G401.6 (cell line): Measurements from ENCODE around the gene HHIP.

Experiments
- FAIRE-seq: peaks from 2 replicates; lab custom pipeline; 2012; peaks lifted over from hg19 to GRCh38; lab: Jason Lieb, UNC

Gene HHIP

GRCh38 chr4:144645631-144646522 is at the start of gene HHIP:
Gene HHIP (plus strand): TSS chr4:144646156. CDS start chr4:144646676, 520 bp downstream.
- FAIRE-seq, result no peak

- no peak for FAIRE-seq
Observed at GRCh38 chr4:144597171-144597570, 48.8 kb upstream of the HHIP start.

- FAIRE-seq, result no peak
Observed at GRCh38 chr4:144599621-144600020, 46.3 kb upstream of the HHIP start.

- FAIRE-seq, result no peak
Observed at GRCh38 chr4:144611850-144612249, 34.1 kb upstream of the HHIP start.

GRCh38 chr4:144614850-144615585 is 30.9 kb upstream of the HHIP start:
- no peak for FAIRE-seq

- no peak for FAIRE-seq
Observed at GRCh38 chr4:144621681-144622080, 24.3 kb upstream of the HHIP start.

- FAIRE-seq, result no peak
Observed at GRCh38 chr4:144627663-144628076, 18.3 kb upstream of the HHIP start.

GRCh38 chr4:144633215-144633614 is 12.7 kb upstream of the HHIP start:
- FAIRE-seq, result no peak

- no peak for FAIRE-seq
Observed at GRCh38 chr4:144634978-144635747, 10.8 kb upstream of the HHIP start.

- FAIRE-seq, result no peak
Observed at GRCh38 chr4:144644368-144645101, 1.4 kb upstream of the HHIP start.

- FAIRE-seq, result no peak
Observed at GRCh38 chr4:144645102-144645630, 790 bp upstream of the HHIP start.

- no peak for FAIRE-seq
Observed at GRCh38 chr4:144646523-144647094, 653 bp downstream of the HHIP start.

- no peak for FAIRE-seq
Observed at GRCh38 chr4:144647095-144647561, 1.2 kb downstream of the HHIP start.

GRCh38 chr4:144647590-144647989 is 1.6 kb downstream of the HHIP start:
- FAIRE-seq, result no peak

GRCh38 chr4:144648042-144648441 is 2.1 kb downstream of the HHIP start:
- FAIRE-seq, result no peak

GRCh38 chr4:144649646-144650045 is 3.7 kb downstream of the HHIP start:
- FAIRE-seq, result no peak

GRCh38 chr4:144650311-144651005 is 4.5 kb downstream of the HHIP start:
- FAIRE-seq, result no peak

- FAIRE-seq, result no peak
Observed at GRCh38 chr4:144653781-144654545, 8.0 kb downstream of the HHIP start.

GRCh38 chr4:144655491-144655890 is 9.5 kb downstream of the HHIP start:
- no peak for FAIRE-seq

GRCh38 chr4:144656850-144657249 is 10.9 kb downstream of the HHIP start:
- FAIRE-seq, result no peak
